Stimulated activated CD4-positive, alpha-beta T cell treated with anti-CD3 and anti-CD28 coated beads, Interleukin-2, amount 100 ng/mL, for 4 hours (primary cell): ENCODE results near the gene DLL3.

Experiments
- DNase-seq: peaks from one replicate; pipeline ENCODE4 v3.0.0-alpha.2; 2020; ENCODE audit warnings: low read depth

DLL3 gene

GRCh38 chr19:39554701-39555311, 56.1 kb downstream of the DLL3 start:
- DNase-seq = no peak

DNA sequence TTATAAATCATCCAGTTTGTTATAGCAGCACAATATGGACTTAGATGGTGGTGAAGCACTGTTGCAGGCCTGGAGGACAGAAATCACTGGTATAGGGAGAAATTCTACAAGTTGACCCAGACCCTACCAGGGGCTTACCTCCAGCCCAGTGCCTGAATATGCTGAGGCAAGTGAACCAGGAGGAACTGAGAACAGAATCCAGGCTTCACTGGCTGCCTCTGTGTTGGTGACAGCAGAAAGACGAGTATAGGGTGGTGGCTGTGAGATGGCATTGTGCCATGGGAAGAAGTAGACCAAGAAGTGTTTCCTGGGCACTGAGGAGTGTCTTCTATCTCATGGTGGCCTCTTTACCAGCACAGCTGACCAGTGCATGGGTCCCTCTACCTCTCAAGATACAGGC, 57.1 kb downstream of the DLL3 start:
- DNase-seq = no peak
